Esophagus mucosa (tissue), 1 donor: Measurements from ENCODE around the gene NACA. TPM values are rescaled to one million over a fixed set of nuclear protein-coding genes. Genes with fewer than 3 reads are reported as not detected.
A peak's percentile ranks its signal among the peaks of the same experiment; 100 is the strongest.

ENCODE experiments used
- ATAC-seq: fragments of 200-7000 bp; cut with Tn5 transposase; one replicate; pipeline ENCODE4 v1.9.1; 2020
- total RNA-seq: library from RNA; stranded (reverse); gene quantifications from one replicate; pipeline ENCODE4 v1.2.4, GENCODE V29; 2023
- donor health status: DM: yes; HTN: yes; CAD: no.

NACA gene
- total RNA-seq, 1 donor from 2014 or later, result 786 TPM

GRCh38 chr12:56687223-56688128 lies 37.6 kb downstream of the NACA start:
- ATAC-seq, result peak; percentile 49

GRCh38 chr12:56684745-56685359 lies 40.2 kb downstream of the NACA start:
- no peak for ATAC-seq

GRCh38 chr12:56682323-56682722 lies 42.8 kb downstream of the NACA start:
- no peak for ATAC-seq

GRCh38 chr12:56679883-56680575 lies 45.1 kb downstream of the NACA start:
- ATAC-seq, result no peak

GRCh38 chr12:56678852-56679251 lies 46.2 kb downstream of the NACA start:
- ATAC-seq, result no peak

GRCh38 chr12:56677680-56678079 lies 47.4 kb downstream of the NACA start:
- ATAC-seq, result no peak

GRCh38 chr12:56676851-56677580 lies 48.1 kb downstream of the NACA start:
- no peak for ATAC-seq

- ATAC-seq, result no peak
These were observed 53.5 kb downstream of the NACA start for GRCh38 chr12:56671608-56672007.

GRCh38 chr12:56670836-56671235 lies 54.3 kb downstream of the NACA start:
- peak; percentile 25 for ATAC-seq

- no peak for ATAC-seq
These were observed 57.0 kb downstream of the NACA start for GRCh38 chr12:56668197-56668457.

Other genes starting within 250 kb of the NACA start
- 2.6 TPM for gene GLS2, start 237.1 kb downstream of the NACA start, total RNA-seq
- 11.3 TPM for gene RBMS2, start 203.5 kb downstream of the NACA start, total RNA-seq
- 49.9 TPM for gene BAZ2A, start 95.0 kb downstream of the NACA start, total RNA-seq
- gene ATP5F1B, start 79.3 kb downstream of the NACA start, total RNA-seq, result 674 TPM
- gene PTGES3, start 37.0 kb downstream of the NACA start, total RNA-seq, result 153 TPM
- 8.1 TPM for gene PRIM1, start 27.0 kb upstream of the NACA start, total RNA-seq
- gene HSD17B6, start 38.0 kb upstream of the NACA start, total RNA-seq, result 2.4 TPM
- 26.0 TPM for gene SDR9C7, start 209.1 kb upstream of the NACA start, total RNA-seq
- gene RDH16, start 232.3 kb upstream of the NACA start, total RNA-seq, result 2.4 TPM